Measurements from ENCODE around the gene PFKL.

The PFKL gene

GRCh38 chr21:44325386-44326271, 25.8 kb downstream of the PFKL start:
- Histone ChIP-seq H3K4me2 (0 out of 22 replicates have a peak overlapping the region, but pooled peaks of 1 of the 11 experiments have one; percentile 11), H4K20me1 (peaks cover 38 to 98% (median 74%) of the 10 kb centered on the region in 11 experiments), H3K9me3 (replicated peaks in 1 of 11) (no peaks in the 10 kb centered on the region), H3K4me3 (no peak overlapping the region), H3K27ac (peak overlapping the region in 2 of 11 experiments; percentile 10; a peak in 3 of 22 replicates), H3K4me1 (peaks cover 8 to 47% (median 40%) of the 10 kb centered on the region in 10 experiments), H3K27me3 (no peaks in the 10 kb centered on the region), H3K9ac (no peak overlapping the region), H3K36me3 (peaks cover 57 to 72% (median 67%) of the 10 kb centered on the region in 11 experiments)
- no peak for TF ChIP-seq Cebpa-rat (IDR thresholded peaks at IDR 0.05)

- peaks cover 54 to 68% (median 64%) of the 10 kb centered on the region in 11 experiments for H3K36me3 ChIP-seq
- 0 out of 22 replicates have a peak overlapping the region, but pooled peaks of 1 of the 11 experiments have one; percentile 11 for H3K4me2 ChIP-seq
- peak overlapping the region in 2 of 11 experiments; percentile 10; a peak in 2 of 22 replicates for H3K27ac ChIP-seq
- H3K4me3 ChIP-seq, result no peak overlapping the region
- peaks cover 41 to 99% (median 76%) of the 10 kb centered on the region in 11 experiments for H4K20me1 ChIP-seq
- no peaks in the 10 kb centered on the region for H3K27me3 ChIP-seq
- no peak overlapping the region for H3K9ac ChIP-seq
- H3K9me3 ChIP-seq (replicated peaks in 1 of 11), result no peaks in the 10 kb centered on the region
- no peak for TF ChIP-seq Cebpa-rat (IDR thresholded peaks at IDR 0.05)
- H3K4me1 ChIP-seq, result peaks cover 8 to 54% (median 46%) of the 10 kb centered on the region in 10 experiments
Observed at GRCh38 chr21:44326272-44326647, 26.4 kb downstream of the PFKL start.

- H3K4me1 ChIP-seq, result peaks cover 15 to 61% (median 53%) of the 10 kb centered on the region in 10 experiments
- H3K9ac ChIP-seq, result peak overlapping the region in 8 of 11 experiments; percentile 7 to 65 (median 42); a peak in 10 of 22 replicates
- H3K27me3 ChIP-seq, result no peaks in the 10 kb centered on the region
- no peaks in the 10 kb centered on the region for H3K9me3 ChIP-seq (replicated peaks in 1 of 11)
- peak overlapping the region in 8 of 11 experiments; percentile 50 to 76 (median 64); a peak in 16 of 22 replicates for H3K27ac ChIP-seq
- H3K4me3 ChIP-seq, result peak overlapping the region in 3 of 10 experiments; percentile 9 to 36 (median 23); a peak in 2 of 20 replicates
- no peak for TF ChIP-seq Cebpa-rat (IDR thresholded peaks at IDR 0.05)
- H4K20me1 ChIP-seq, result peaks cover 44 to 100% (median 80%) of the 10 kb centered on the region in 11 experiments
- peak overlapping the region in 10 of 11 experiments; percentile 47 to 96 (median 87); a peak in 21 of 22 replicates for H3K4me2 ChIP-seq
- H3K36me3 ChIP-seq, result peaks cover 48 to 67% (median 57%) of the 10 kb centered on the region in 11 experiments
Observed at GRCh38 chr21:44326716-44327602, 27.1 kb downstream of the PFKL start.

- no peaks in the 10 kb centered on the region for H3K27me3 ChIP-seq
- H3K27ac ChIP-seq, result peak overlapping the region in 9 of 11 experiments; percentile 35 to 76 (median 60); a peak in 17 of 22 replicates
- peak overlapping the region in 8 of 11 experiments; percentile 27 to 65 (median 52); a peak in 12 of 22 replicates for H3K9ac ChIP-seq
- peaks cover 21 to 67% (median 60%) of the 10 kb centered on the region in 10 experiments for H3K4me1 ChIP-seq
- H3K9me3 ChIP-seq (replicated peaks in 1 of 11), result no peaks in the 10 kb centered on the region
- peaks cover 42 to 61% (median 50%) of the 10 kb centered on the region in 11 experiments for H3K36me3 ChIP-seq
- peaks cover 44 to 99% (median 74%) of the 10 kb centered on the region in 11 experiments for H4K20me1 ChIP-seq
- H3K4me3 ChIP-seq, result peak overlapping the region in 3 of 10 experiments; percentile 9 to 36 (median 23); a peak in 2 of 20 replicates
- peak overlapping the region in 10 of 11 experiments; percentile 47 to 96 (median 87); a peak in 20 of 22 replicates for H3K4me2 ChIP-seq
- TF ChIP-seq Cebpa-rat (IDR thresholded peaks at IDR 0.05), result peak in 4 of 11 experiments; percentile 15 to 44 (median 20); a peak in 2 of 22 replicates
Observed at GRCh38 chr21:44327603-44327974, 27.7 kb downstream of the PFKL start.

GRCh38 chr21:44328242-44328895, 28.5 kb downstream of the PFKL start:
- no peak overlapping the region for H3K4me3 ChIP-seq
- no peak; a peak in 1 of 22 replicates for TF ChIP-seq Cebpa-rat (IDR thresholded peaks at IDR 0.05)
- peak overlapping the region in 9 of 11 experiments; percentile 72 to 96 (median 87); a peak in 18 of 22 replicates for H3K4me2 ChIP-seq
- no peaks in the 10 kb centered on the region for H3K9me3 ChIP-seq (replicated peaks in 1 of 11)
- peak overlapping the region in 9 of 11 experiments; percentile 35 to 76 (median 60); a peak in 17 of 22 replicates for H3K27ac ChIP-seq
- H3K9ac ChIP-seq, result peak overlapping the region in 8 of 11 experiments; percentile 17 to 65 (median 52); a peak in 11 of 22 replicates
- peaks cover 51 to 99% (median 72%) of the 10 kb centered on the region in 11 experiments for H4K20me1 ChIP-seq
- peaks cover 36 to 53% (median 43%) of the 10 kb centered on the region in 11 experiments for H3K36me3 ChIP-seq
- peaks cover 29 to 75% (median 67%) of the 10 kb centered on the region in 10 experiments for H3K4me1 ChIP-seq
- no peaks in the 10 kb centered on the region for H3K27me3 ChIP-seq

- Histone ChIP-seq H3K4me1 (peaks cover 38 to 84% (median 77%) of the 10 kb centered on the region in 10 experiments), H3K27ac (peak overlapping the region in 4 of 11 experiments; percentile 13 to 76 (median 58); a peak in 5 of 22 replicates), H3K9me3 (replicated peaks in 1 of 11) (no peaks in the 10 kb centered on the region), H3K27me3 (no peaks in the 10 kb centered on the region), H3K4me3 (no peak overlapping the region), H4K20me1 (peaks cover 56 to 99% (median 76%) of the 10 kb centered on the region in 11 experiments), H3K4me2 (peak overlapping the region in 6 of 11 experiments; percentile 14 to 94 (median 60); a peak in 7 of 22 replicates), H3K9ac (peak overlapping the region in 3 of 11 experiments; percentile 1 to 22 (median 5); a peak in 1 of 22 replicates), H3K36me3 (peaks cover 27 to 44% (median 33%) of the 10 kb centered on the region in 11 experiments)
- TF ChIP-seq Cebpa-rat (IDR thresholded peaks at IDR 0.05), result no peak
Observed at GRCh38 chr21:44329086-44329889, 29.4 kb downstream of the PFKL start.
